K562 (cell line): ENCODE measurements around the gene TM9SF3. TPM values are rescaled to one million over a fixed set of nuclear protein-coding genes. Genes with fewer than 3 reads are reported as not detected.
A peak's percentile ranks its signal among the peaks of the same experiment; 100 is the strongest.

Experiments
- ATAC-seq: fragments of 200-7000 bp; cut with Tn5 transposase; 3 replicates; pipeline ENCODE4 v1.9.1; 2020; ENCODE audit warnings: moderate library complexity
- BruUV-seq: library from RNA; stranded (reverse); fragments of 400-500 nt; replicated peaks from 2 replicates; lab custom pipeline; 2021; lab: Mats Ljungman, UMichigan
- CTCF ChIA-PET: fragments of 300-600 bp; formaldehyde crosslinking; extraction: SDS; loops from one replicate; lab custom pipeline; 2021; ENCODE audit warnings: low intra/inter-chr PET ratio; lab: Yijun Ruan, JAX
- POLR2A ChIA-PET: fragments of 300-600, 350-650 bp; sonication (Branson Sonifier 250); formaldehyde crosslinking; extraction: SDS; loops from one replicate; lab custom pipeline; 2021; ENCODE audit warnings: antibody characterized with exemption, inconsistent platforms; lab: Yijun Ruan, JAX
- DNase-seq, 4 experiments: peaks; one replicate each; pipeline versions ENCODE4 v3.0.0 to v3.0.0-alpha.2; 2011 to 2018; ENCODE audit warnings: low spot score in 3 of 4, mixed read lengths in 3 of 4; ENCODE audit errors: extremely low read depth in 1 of 4
- FAIRE-seq: peaks from 2 replicates; lab custom pipeline; 2011; peaks lifted over from hg19 to GRCh38; lab: Jason Lieb, UNC
- H2AFZ ChIP-seq: 2 replicates; pipeline ENCODE4 v1.6.0; 2011; ENCODE audit warnings: low read depth, low read length, control low read depth, inconsistent platforms
- H3K27ac ChIP-seq: fragments of 200-600 bp; 3 replicates; pipeline ENCODE4 v1.8.0; 2011; ENCODE audit warnings: low read depth, mild to moderate bottlenecking, control low read depth, inconsistent platforms, low read length, moderate library complexity, mixed read lengths; ENCODE audit errors: extremely low read depth
- H3K27me3 ChIP-seq, 2 experiments: fragments of 300-600 bp in 1 of 2; 2 replicates in 1 of 2; 3 replicates in 1 of 2; pipeline versions ENCODE4 v1.6.0 to v1.8.0; 2011; ENCODE audit warnings: inconsistent platforms in 2 of 2, low read length in 2 of 2, mild to moderate bottlenecking in 1 of 2, mixed read lengths in 1 of 2, moderate library complexity in 1 of 2; ENCODE audit not compliant: control insufficient read depth in 2 of 2, insufficient read depth in 2 of 2
- H3K36me3 ChIP-seq: fragments of 300-600 bp; 3 replicates; pipeline ENCODE4 v1.8.0; 2011; ENCODE audit warnings: mild to moderate bottlenecking, low read length, inconsistent platforms; ENCODE audit not compliant: control insufficient read depth, insufficient read depth
- H3K4me1 ChIP-seq, 2 experiments: fragments of 200-600 bp in 1 of 2; replicated peaks in 1 of 2; 2 replicates in 1 of 2; 3 replicates in 1 of 2; pipeline versions ENCODE4 v1.5.1 to v1.8.0; 2011; ENCODE audit warnings: inconsistent platforms in 2 of 2, low read length in 2 of 2, mild to moderate bottlenecking in 1 of 2, mixed read lengths in 1 of 2, moderate library complexity in 1 of 2; ENCODE audit not compliant: control insufficient read depth in 2 of 2, insufficient read depth in 2 of 2
- H3K4me2 ChIP-seq: 2 replicates; pipeline ENCODE4 v1.6.1; 2011; ENCODE audit warnings: low read length, control low read depth, inconsistent platforms, mixed read lengths; ENCODE audit not compliant: insufficient read depth
- H3K4me3 ChIP-seq: fragments of 200-600 bp; sonication (generic), shearing (Covaris generic); 2 replicates; pipeline ENCODE4 v1.5.1; 2016; ENCODE audit warnings: control low read depth, inconsistent platforms
- H3K79me2 ChIP-seq: fragments of 200-600 bp; 3 replicates; pipeline ENCODE4 v1.8.0; 2011; ENCODE audit warnings: low read length, inconsistent platforms; ENCODE audit not compliant: control insufficient read depth, insufficient read depth
- H3K9ac ChIP-seq, 2 experiments: 2 replicates each; pipeline versions ENCODE4 v1.6.0 to v1.6.1; 2011; ENCODE audit warnings: low read depth in 2 of 2, low read length in 2 of 2, control low read depth in 1 of 2, inconsistent platforms in 1 of 2, mild to moderate bottlenecking in 1 of 2, mixed read lengths in 1 of 2; ENCODE audit not compliant: insufficient read depth in 1 of 2
- H3K9me1 ChIP-seq: one replicate; pipeline ENCODE4 v1.6.0; 2011; ENCODE audit warnings: inconsistent platforms, mild to moderate bottlenecking, low read length, moderate library complexity; ENCODE audit not compliant: control insufficient read depth, insufficient read depth
- H3K9me3 ChIP-seq: replicated peaks from 2 replicates; pipeline ENCODE4 v1.5.1; 2011; ENCODE audit warnings: low read depth, low read length, inconsistent platforms; ENCODE audit not compliant: control insufficient read depth, insufficient read depth
- H4K20me1 ChIP-seq: replicated peaks from 2 replicates; pipeline ENCODE4 v1.6.1; 2011; ENCODE audit warnings: low read length, inconsistent platforms, mixed read lengths; ENCODE audit not compliant: control insufficient read depth, insufficient read depth
- CHD2 ChIP-seq: IDR thresholded peaks from 2 replicates; pipeline ENCODE4 v1.6.1; 2011; ENCODE audit warnings: low read depth, low read length
- CREB1 ChIP-seq, 2 experiments: sonication (generic) in 1 of 2; formaldehyde crosslinking in 1 of 2; IDR thresholded peaks; 2 replicates each; pipeline versions ENCODE4 v1.6.1 to v1.8.0; 2012 to 2022; ENCODE audit warnings: inconsistent platforms in 1 of 2, mild to moderate bottlenecking in 1 of 2, missing genetic modification reagents in 1 of 2, moderate library complexity in 1 of 2
- CREBBP ChIP-seq: IDR thresholded peaks from one replicate; pipeline ENCODE4 v1.6.1; 2012; ENCODE audit warnings: low read depth, mild to moderate bottlenecking, control low read depth, inconsistent platforms, low read length
- HDAC2 ChIP-seq: fragments of 450-650 bp; IDR thresholded peaks from 2 replicates; pipeline ENCODE4 v1.6.1; 2016; ENCODE audit warnings: mild to moderate bottlenecking
- MCM7 ChIP-seq, 2 experiments: fragments of 450-650 bp; IDR thresholded peaks; 2 replicates each; pipeline ENCODE4 v1.6.1; 2016 to 2018
- PHF20 ChIP-seq: fragments of 450-650 bp; IDR thresholded peaks from 2 replicates; pipeline ENCODE4 v1.6.1; 2018; ENCODE audit not compliant: partially characterized antibody
- RAD51 ChIP-seq: fragments of 450-650 bp; IDR thresholded peaks from 2 replicates; pipeline ENCODE4 v1.7.1; 2016; ENCODE audit warnings: low read depth, mild to moderate bottlenecking, borderline replicate concordance
- ZSCAN29 ChIP-seq: fragments of 450-650 bp; IDR thresholded peaks from 2 replicates; pipeline ENCODE4 v1.6.1; 2017
- WGBS: fragments of 100-300 bp; shearing (Covaris generic); methylation state at CpG from one replicate; pipeline ENCODE4 v1.1.6; 2016; ENCODE audit warnings: low coverage, mixed read lengths; ENCODE audit not compliant: insufficient coverage; ENCODE audit errors: missing lambda C conversion rate; 5-methylcytosine and 5-hydroxymethylcytosine counted together
- in situ Hi-C: fragments of 300-500 bp; cut with MboI; formaldehyde crosslinking; loops from 4 replicates; pipeline ENCODE4 v1.15.0; 2018; ENCODE audit warnings: inconsistent platforms, mixed read lengths
- intact Hi-C: fragments of 100-400 bp; cut with micrococcal nuclease; formaldehyde crosslinking; loops from 2 replicates; pipeline ENCODE4 v1.14.2; 2022
- polyA plus RNA-seq, 8 experiments: library from polyadenylated mRNA; depleted of rRNA in 4 of 8; stranded (reverse) in 5 of 8; unstranded in 3 of 8; fragments of >200 nt; fragmentation: Nextera tagmentation in 2 of 8; fragmentation: Illumina TruSeq in 1 of 8; extraction: Ambion mirVana in 2 of 8; extraction: Trizol in 1 of 8; gene quantifications; 2 replicates each; pipeline versions ENCODE4 v1.2.1 to v1.2.3, GENCODE V29; 2011 to 2014; ENCODE audit warnings: inconsistent platforms in 1 of 8, missing spikeins in 1 of 8
- total RNA-seq, 7 experiments: library from RNA; depleted of rRNA in 6 of 7; stranded (reverse); fragments of >200 nt in 6 of 7; fragmentation: Illumina TruSeq in 2 of 7; extraction: Trizol in 2 of 7; gene quantifications; 2 replicates each; pipeline versions ENCODE4 v1.2.1 to v1.2.3, GENCODE V29; 2011 to 2021; ENCODE audit warnings: low replicate concordance in 1 of 7
- TF ChIP-seq, protein P1 (sequence below): sonication (generic); formaldehyde crosslinking; IDR thresholded peaks from 2 replicates; pipeline ENCODE4 v1.9.0; 2022; ENCODE audit warnings: mild to moderate bottlenecking, missing genetic modification reagents
- TF ChIP-seq, protein P2 (sequence below): fragments of 450-650 bp; IDR thresholded peaks from 2 replicates; pipeline ENCODE4 v1.6.1; 2016; ENCODE audit warnings: mild to moderate bottlenecking, moderate library complexity

The TM9SF3 gene
- total and polyA plus RNA-seq, 9 of the 15 experiments (the other 6 are each of a cell fraction or from before 2014, with no cell fraction given) = 16.1 to 63.1 (median 34.9) TPM

DNA sequence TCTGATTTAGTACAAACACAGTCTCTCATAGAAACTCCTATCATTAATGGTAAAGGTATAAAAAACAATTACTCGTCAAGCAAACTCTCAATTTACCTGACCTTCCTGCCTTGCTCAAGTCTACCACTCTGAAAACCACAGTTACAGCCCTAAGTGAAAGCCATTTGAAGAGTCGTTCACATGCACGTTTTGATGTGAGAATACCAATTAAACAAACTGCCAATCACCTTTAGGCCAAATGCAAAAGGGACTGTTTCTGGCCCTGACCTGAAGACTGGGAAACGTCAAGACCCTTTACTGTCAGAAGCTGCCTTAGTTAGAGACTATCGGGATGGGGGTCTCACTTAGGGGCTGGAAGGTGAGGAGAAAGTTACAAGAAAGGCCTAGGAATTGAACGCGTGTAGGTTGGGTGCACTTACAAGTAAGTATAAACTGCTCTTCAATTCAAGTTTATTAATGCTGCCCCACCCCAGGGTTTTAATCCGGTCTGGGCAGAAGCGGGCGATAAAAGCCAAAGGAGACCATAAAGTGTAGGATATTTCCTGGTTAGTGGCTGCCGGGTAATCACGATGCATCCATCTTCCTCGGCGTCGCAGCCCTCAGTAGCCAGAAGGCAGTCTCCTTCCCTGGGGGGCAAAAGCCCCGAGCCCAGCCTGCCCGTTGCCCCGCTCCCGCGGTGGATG, 935 bp downstream of the TM9SF3 start:
- no TSS peak for BruUV-seq
- peak; percentile 70 for ATAC-seq
- H2AFZ ChIP-seq = no peak overlapping the region
- TF ChIP-seq CHD2 = no peak
- TF ChIP-seq MCM7 (IDR thresholded peaks at IDR 0.05) = no peak
- TF ChIP-seq HDAC2 = 0 out of 2 replicates have a peak, but pooled peaks have one; percentile 41
- TF ChIP-seq PHF20 = peak; percentile 31
- no peak for TF ChIP-seq CREBBP
- TF ChIP-seq, protein P1, sequence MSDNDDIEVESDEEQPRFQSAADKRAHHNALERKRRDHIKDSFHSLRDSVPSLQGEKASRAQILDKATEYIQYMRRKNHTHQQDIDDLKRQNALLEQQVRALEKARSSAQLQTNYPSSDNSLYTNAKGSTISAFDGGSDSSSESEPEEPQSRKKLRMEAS = no peak
- no peak for TF ChIP-seq RAD51
- no peak for TF ChIP-seq ZSCAN29
- no peak for TF ChIP-seq CREB1 (IDR thresholded peaks at IDR 0.05)
- TF ChIP-seq CREB1 (CRISPR knock-in tag; IDR thresholded peaks at IDR 0.05) = peak; percentile 24; the same call in 1 of the 2 replicates
- TF ChIP-seq, protein P2, sequence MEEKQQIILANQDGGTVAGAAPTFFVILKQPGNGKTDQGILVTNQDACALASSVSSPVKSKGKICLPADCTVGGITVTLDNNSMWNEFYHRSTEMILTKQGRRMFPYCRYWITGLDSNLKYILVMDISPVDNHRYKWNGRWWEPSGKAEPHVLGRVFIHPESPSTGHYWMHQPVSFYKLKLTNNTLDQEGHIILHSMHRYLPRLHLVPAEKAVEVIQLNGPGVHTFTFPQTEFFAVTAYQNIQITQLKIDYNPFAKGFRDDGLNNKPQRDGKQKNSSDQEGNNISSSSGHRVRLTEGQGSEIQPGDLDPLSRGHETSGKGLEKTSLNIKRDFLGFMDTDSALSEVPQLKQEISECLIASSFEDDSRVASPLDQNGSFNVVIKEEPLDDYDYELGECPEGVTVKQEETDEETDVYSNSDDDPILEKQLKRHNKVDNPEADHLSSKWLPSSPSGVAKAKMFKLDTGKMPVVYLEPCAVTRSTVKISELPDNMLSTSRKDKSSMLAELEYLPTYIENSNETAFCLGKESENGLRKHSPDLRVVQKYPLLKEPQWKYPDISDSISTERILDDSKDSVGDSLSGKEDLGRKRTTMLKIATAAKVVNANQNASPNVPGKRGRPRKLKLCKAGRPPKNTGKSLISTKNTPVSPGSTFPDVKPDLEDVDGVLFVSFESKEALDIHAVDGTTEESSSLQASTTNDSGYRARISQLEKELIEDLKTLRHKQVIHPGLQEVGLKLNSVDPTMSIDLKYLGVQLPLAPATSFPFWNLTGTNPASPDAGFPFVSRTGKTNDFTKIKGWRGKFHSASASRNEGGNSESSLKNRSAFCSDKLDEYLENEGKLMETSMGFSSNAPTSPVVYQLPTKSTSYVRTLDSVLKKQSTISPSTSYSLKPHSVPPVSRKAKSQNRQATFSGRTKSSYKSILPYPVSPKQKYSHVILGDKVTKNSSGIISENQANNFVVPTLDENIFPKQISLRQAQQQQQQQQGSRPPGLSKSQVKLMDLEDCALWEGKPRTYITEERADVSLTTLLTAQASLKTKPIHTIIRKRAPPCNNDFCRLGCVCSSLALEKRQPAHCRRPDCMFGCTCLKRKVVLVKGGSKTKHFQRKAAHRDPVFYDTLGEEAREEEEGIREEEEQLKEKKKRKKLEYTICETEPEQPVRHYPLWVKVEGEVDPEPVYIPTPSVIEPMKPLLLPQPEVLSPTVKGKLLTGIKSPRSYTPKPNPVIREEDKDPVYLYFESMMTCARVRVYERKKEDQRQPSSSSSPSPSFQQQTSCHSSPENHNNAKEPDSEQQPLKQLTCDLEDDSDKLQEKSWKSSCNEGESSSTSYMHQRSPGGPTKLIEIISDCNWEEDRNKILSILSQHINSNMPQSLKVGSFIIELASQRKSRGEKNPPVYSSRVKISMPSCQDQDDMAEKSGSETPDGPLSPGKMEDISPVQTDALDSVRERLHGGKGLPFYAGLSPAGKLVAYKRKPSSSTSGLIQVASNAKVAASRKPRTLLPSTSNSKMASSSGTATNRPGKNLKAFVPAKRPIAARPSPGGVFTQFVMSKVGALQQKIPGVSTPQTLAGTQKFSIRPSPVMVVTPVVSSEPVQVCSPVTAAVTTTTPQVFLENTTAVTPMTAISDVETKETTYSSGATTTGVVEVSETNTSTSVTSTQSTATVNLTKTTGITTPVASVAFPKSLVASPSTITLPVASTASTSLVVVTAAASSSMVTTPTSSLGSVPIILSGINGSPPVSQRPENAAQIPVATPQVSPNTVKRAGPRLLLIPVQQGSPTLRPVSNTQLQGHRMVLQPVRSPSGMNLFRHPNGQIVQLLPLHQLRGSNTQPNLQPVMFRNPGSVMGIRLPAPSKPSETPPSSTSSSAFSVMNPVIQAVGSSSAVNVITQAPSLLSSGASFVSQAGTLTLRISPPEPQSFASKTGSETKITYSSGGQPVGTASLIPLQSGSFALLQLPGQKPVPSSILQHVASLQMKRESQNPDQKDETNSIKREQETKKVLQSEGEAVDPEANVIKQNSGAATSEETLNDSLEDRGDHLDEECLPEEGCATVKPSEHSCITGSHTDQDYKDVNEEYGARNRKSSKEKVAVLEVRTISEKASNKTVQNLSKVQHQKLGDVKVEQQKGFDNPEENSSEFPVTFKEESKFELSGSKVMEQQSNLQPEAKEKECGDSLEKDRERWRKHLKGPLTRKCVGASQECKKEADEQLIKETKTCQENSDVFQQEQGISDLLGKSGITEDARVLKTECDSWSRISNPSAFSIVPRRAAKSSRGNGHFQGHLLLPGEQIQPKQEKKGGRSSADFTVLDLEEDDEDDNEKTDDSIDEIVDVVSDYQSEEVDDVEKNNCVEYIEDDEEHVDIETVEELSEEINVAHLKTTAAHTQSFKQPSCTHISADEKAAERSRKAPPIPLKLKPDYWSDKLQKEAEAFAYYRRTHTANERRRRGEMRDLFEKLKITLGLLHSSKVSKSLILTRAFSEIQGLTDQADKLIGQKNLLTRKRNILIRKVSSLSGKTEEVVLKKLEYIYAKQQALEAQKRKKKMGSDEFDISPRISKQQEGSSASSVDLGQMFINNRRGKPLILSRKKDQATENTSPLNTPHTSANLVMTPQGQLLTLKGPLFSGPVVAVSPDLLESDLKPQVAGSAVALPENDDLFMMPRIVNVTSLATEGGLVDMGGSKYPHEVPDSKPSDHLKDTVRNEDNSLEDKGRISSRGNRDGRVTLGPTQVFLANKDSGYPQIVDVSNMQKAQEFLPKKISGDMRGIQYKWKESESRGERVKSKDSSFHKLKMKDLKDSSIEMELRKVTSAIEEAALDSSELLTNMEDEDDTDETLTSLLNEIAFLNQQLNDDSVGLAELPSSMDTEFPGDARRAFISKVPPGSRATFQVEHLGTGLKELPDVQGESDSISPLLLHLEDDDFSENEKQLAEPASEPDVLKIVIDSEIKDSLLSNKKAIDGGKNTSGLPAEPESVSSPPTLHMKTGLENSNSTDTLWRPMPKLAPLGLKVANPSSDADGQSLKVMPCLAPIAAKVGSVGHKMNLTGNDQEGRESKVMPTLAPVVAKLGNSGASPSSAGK = no peak

More for the DNA sequence above, 935 bp downstream of the TM9SF3 start:
- Histone ChIP-seq H3K9me1 (peaks cover 4% of the 10 kb centered on the region), H3K36me3 (peaks cover 9% of the 10 kb centered on the region; the same call in 1 of the 3 replicates), H3K27ac (peak overlapping the region; percentile 96), H3K9me3 (no peaks in the 10 kb centered on the region), H3K9ac (peak overlapping the region; percentile 88 to 98), H3K79me2 (peaks cover 68% of the 10 kb centered on the region), H4K20me1 (0 out of 2 replicates have a peak, but pooled peaks cover 3% of the 10 kb centered on the region), H3K27me3 (no peaks in the 10 kb centered on the region), H3K4me1 (peaks cover 2 to 4% of the 10 kb centered on the region in 2 experiments; a peak in 3 of 5 replicates), H3K4me2 (peak overlapping the region; percentile 96), H3K4me3 (peak overlapping the region; percentile 82)
- no peak for DNase-seq
- intact Hi-C loops = loop anchor here (5.0 kb wide), 1 partner anchor 36 kb away; no protein-coding TSS in a partner anchor
- CTCF ChIA-PET = no interaction called here
- no peak for FAIRE-seq
- POLR2A ChIA-PET = no interaction called here
- in situ Hi-C loops = no loop called here
- under 1% methylated on average over 14 of the region's 20 CpGs for WGBS
